CD4-positive, CD25-positive, alpha-beta regulatory T cell (primary cell): ENCODE results near the gene LRRC45. TPM values are rescaled to one million over a fixed set of nuclear protein-coding genes. Genes with fewer than 3 reads are reported as not detected.

Experiments used
- ATAC-seq, 2 donors: fragments of 150-1000 bp; cut with Tn5 transposase; one replicate each; pipeline ENCODE4 v1.10.0; 2021; ENCODE audit warnings: low read depth in 2 of 2, moderate number of reproducible peaks in 2 of 2, moderate library complexity in 1 of 2
- DNase-seq, 3 donors: peaks; one replicate each; pipeline versions ENCODE4 v3.0.0 to v3.0.0-alpha.2; 2012 to 2022; ENCODE audit warnings: mixed read lengths in 1 of 3
- H3K27ac ChIP-seq: one replicate; pipeline ENCODE4 v1.7.0; 2013; ENCODE audit warnings: mild to moderate bottlenecking, low read length; ENCODE audit not compliant: insufficient read depth, poor library complexity, severe bottlenecking
- H3K27me3 ChIP-seq: one replicate; pipeline ENCODE4 v1.7.0; 2013; ENCODE audit warnings: low read length; ENCODE audit not compliant: control insufficient read depth, insufficient read depth
- H3K36me3 ChIP-seq: one replicate; pipeline ENCODE4 v1.7.0; 2013; ENCODE audit warnings: mild to moderate bottlenecking, low read length, moderate library complexity; ENCODE audit not compliant: control insufficient read depth, insufficient read depth
- H3K4me1 ChIP-seq: 2 replicates; pipeline ENCODE4 v1.7.0; 2013; ENCODE audit warnings: mild to moderate bottlenecking, low read length; ENCODE audit not compliant: insufficient read depth, control insufficient read depth, poor library complexity, severe bottlenecking
- H3K4me3 ChIP-seq: one replicate; pipeline ENCODE4 v1.7.0; 2013; ENCODE audit warnings: low read depth, mild to moderate bottlenecking, low read length, moderate library complexity
- H3K9me3 ChIP-seq, 2 experiments: 1 replicate in 1 of 2; 2 replicates in 1 of 2; pipeline ENCODE4 v1.7.0; 2013; ENCODE audit warnings: low read length in 2 of 2, mild to moderate bottlenecking in 1 of 2, moderate library complexity in 1 of 2; ENCODE audit not compliant: control insufficient read depth in 2 of 2
- H3K27ac Mint-ChIP-seq, 3 donors: one replicate each; pipeline ENCODE4 v1.8.0; 2020 to 2022; ENCODE audit warnings: mild to moderate bottlenecking in 3 of 3, mixed read lengths in 3 of 3, moderate library complexity in 2 of 3
- H3K27me3 Mint-ChIP-seq: one replicate; pipeline ENCODE4 v1.8.0; 2022; ENCODE audit warnings: mild to moderate bottlenecking, mixed read lengths
- H3K36me3 Mint-ChIP-seq: one replicate; pipeline ENCODE4 v1.8.0; 2020; ENCODE audit warnings: mixed read lengths
- H3K4me1 Mint-ChIP-seq, 4 donors: one replicate each; pipeline ENCODE4 v1.8.0; 2020 to 2022; ENCODE audit warnings: mixed read lengths in 4 of 4, mild to moderate bottlenecking in 1 of 4
- H3K4me3 Mint-ChIP-seq, 4 donors: one replicate each; pipeline ENCODE4 v1.8.0; 2020 to 2022; ENCODE audit warnings: mild to moderate bottlenecking in 4 of 4, mixed read lengths in 4 of 4, moderate library complexity in 3 of 4
- H3K9me3 Mint-ChIP-seq, 7 donors: one replicate each; pipeline ENCODE4 v1.8.0; 2020 to 2022; ENCODE audit warnings: mixed read lengths in 7 of 7, mild to moderate bottlenecking in 3 of 7, moderate library complexity in 2 of 7
- polyA plus RNA-seq, 4 donors: library from polyadenylated mRNA; unstranded; fragments of 300-500 nt; fragmentation: Illumina TruSeq; gene quantifications; one replicate each; pipeline ENCODE4 v1.2.3, GENCODE V29; 2021
- total RNA-seq: library from RNA; stranded (reverse); gene quantifications from one replicate; pipeline ENCODE4 v1.2.3, GENCODE V29; 2022

LRRC45 gene
- total and polyA plus RNA-seq, 5 donors from 2014 or later, result 3.9 to 16.6 (median 6.0) TPM

GRCh38 chr17:82079001-82079677, 56.0 kb downstream of the LRRC45 start:
- H3K4me3 Mint-ChIP-seq, result no peak overlapping the region
- peaks cover 5% of the 10 kb centered on the region for H3K27me3 Mint-ChIP-seq
- no peaks in the 10 kb centered on the region for H3K4me1 ChIP-seq
- peaks cover 19% of the 10 kb centered on the region for H3K36me3 ChIP-seq
- H3K27ac ChIP-seq, result no peak overlapping the region
- H3K27ac Mint-ChIP-seq, result no peak overlapping the region
- no peak for ATAC-seq
- H3K36me3 Mint-ChIP-seq, result no peaks in the 10 kb centered on the region
- H3K4me1 Mint-ChIP-seq, result no peaks in the 10 kb centered on the region
- no peak for DNase-seq
- no peaks in the 10 kb centered on the region for H3K9me3 Mint-ChIP-seq
- H3K27me3 ChIP-seq, result no peaks in the 10 kb centered on the region
- H3K9me3 ChIP-seq, result no peaks in the 10 kb centered on the region
- no peak overlapping the region for H3K4me3 ChIP-seq

- no peak overlapping the region for H3K4me3 Mint-ChIP-seq
- DNase-seq (no peak), ATAC-seq (no peak)
- peaks cover 20% of the 10 kb centered on the region for H3K36me3 ChIP-seq
- H3K4me1 ChIP-seq, result no peaks in the 10 kb centered on the region
- H3K4me1 Mint-ChIP-seq, result no peaks in the 10 kb centered on the region
- no peaks in the 10 kb centered on the region for H3K27me3 Mint-ChIP-seq
- no peak overlapping the region for H3K27ac Mint-ChIP-seq
- H3K9me3 ChIP-seq, result no peaks in the 10 kb centered on the region
- H3K27ac ChIP-seq, result no peak overlapping the region
- H3K9me3 Mint-ChIP-seq, result no peaks in the 10 kb centered on the region
- no peaks in the 10 kb centered on the region for H3K36me3 Mint-ChIP-seq
- no peaks in the 10 kb centered on the region for H3K27me3 ChIP-seq
- no peak overlapping the region for H3K4me3 ChIP-seq
Measured at GRCh38 chr17:82080048-82080788, 57.1 kb downstream of the LRRC45 start.

Other genes starting within 250 kb of the LRRC45 start
- gene GCGR, start 219.2 kb upstream of the LRRC45 start, total RNA-seq, result not detected
- gene GCGR, start 219.2 kb upstream of the LRRC45 start, polyA plus RNA-seq, result not detected
- 59.9 TPM for gene MCRIP1, start 190.0 kb upstream of the LRRC45 start, total RNA-seq
- gene MCRIP1, start 190.0 kb upstream of the LRRC45 start, polyA plus RNA-seq, result 10 to 100 TPM; 58.1 to 93.2 (median 77.1) TPM
- gene PPP1R27, start 188.3 kb upstream of the LRRC45 start, total RNA-seq, result not detected
- not detected for gene PPP1R27, start 188.3 kb upstream of the LRRC45 start, polyA plus RNA-seq
- gene P4HB, start 162.8 kb upstream of the LRRC45 start, total RNA-seq, result 231 TPM
- gene P4HB, start 162.8 kb upstream of the LRRC45 start, polyA plus RNA-seq, result 100 to 1,000 TPM; 186 to 216 (median 207) TPM
- 578 TPM for gene ARHGDIA, start 152.0 kb upstream of the LRRC45 start, total RNA-seq
- gene ARHGDIA, start 152.0 kb upstream of the LRRC45 start, polyA plus RNA-seq, result 100 to 1,000 TPM in 2 of 4 donors, 10 to 100 TPM in 2; 91.4 to 141 (median 99.4) TPM
- gene ALYREF, start 131.7 kb upstream of the LRRC45 start, total RNA-seq, result 90.9 TPM
- 10 to 100 TPM; 24.8 to 57.6 (median 39.6) TPM for gene ALYREF, start 131.7 kb upstream of the LRRC45 start, polyA plus RNA-seq
- gene ANAPC11, start 131.6 kb upstream of the LRRC45 start, total RNA-seq, result 44.4 TPM
- gene ANAPC11, start 131.6 kb upstream of the LRRC45 start, polyA plus RNA-seq, result 100 to 1,000 TPM; 262 to 331 (median 290) TPM
- gene NPB, start 121.1 kb upstream of the LRRC45 start, total RNA-seq, result not detected
- under 1 TPM in 1 of 4 donors, not detected in 3; 0.10 TPM for gene NPB, start 121.1 kb upstream of the LRRC45 start, polyA plus RNA-seq
- 28.6 TPM for gene PCYT2, start 111.9 kb upstream of the LRRC45 start, total RNA-seq
- gene PCYT2, start 111.9 kb upstream of the LRRC45 start, polyA plus RNA-seq, result 10 to 100 TPM; 25.6 to 30.9 (median 26.8) TPM
- 78.1 TPM for gene SIRT7, start 105.1 kb upstream of the LRRC45 start, total RNA-seq
- 10 to 100 TPM; 35.9 to 43.8 (median 41.7) TPM for gene SIRT7, start 105.1 kb upstream of the LRRC45 start, polyA plus RNA-seq
- 14.3 TPM for gene MAFG, start 95.6 kb upstream of the LRRC45 start, total RNA-seq
- gene MAFG, start 95.6 kb upstream of the LRRC45 start, polyA plus RNA-seq, result 1 to 10 TPM; 2.2 to 3.0 (median 2.6) TPM
- gene PYCR1, start 86.0 kb upstream of the LRRC45 start, total RNA-seq, result 1.1 TPM
- 1 to 10 TPM in 2 of 4 donors, under 1 TPM in 2; 0.54 to 2.2 (median 1.1) TPM for gene PYCR1, start 86.0 kb upstream of the LRRC45 start, polyA plus RNA-seq
- not detected for gene MYADML2, start 76.1 kb upstream of the LRRC45 start, total RNA-seq
- not detected for gene MYADML2, start 76.1 kb upstream of the LRRC45 start, polyA plus RNA-seq
- not detected for gene NOTUM, start 62.1 kb upstream of the LRRC45 start, total RNA-seq
- gene NOTUM, start 62.1 kb upstream of the LRRC45 start, polyA plus RNA-seq, result under 1 TPM in 2 of 4 donors, not detected in 2; 0.09 to 0.17 TPM
- 41.4 TPM for gene ASPSCR1, start 45.7 kb upstream of the LRRC45 start, total RNA-seq
- gene ASPSCR1, start 45.7 kb upstream of the LRRC45 start, polyA plus RNA-seq, result 10 to 100 TPM; 25.2 to 29.4 (median 28.2) TPM
- gene CENPX, start 427 bp upstream of the LRRC45 start, total RNA-seq, result 31.4 TPM
- 10 to 100 TPM; 43.8 to 66.4 (median 65.0) TPM for gene CENPX, start 427 bp upstream of the LRRC45 start, polyA plus RNA-seq
- 3.6 TPM for gene RAC3, start 8.4 kb downstream of the LRRC45 start, total RNA-seq
- gene RAC3, start 8.4 kb downstream of the LRRC45 start, polyA plus RNA-seq, result under 1 TPM in 1 of 4 donors, not detected in 3; 0.26 TPM
- gene DCXR, start 14.4 kb downstream of the LRRC45 start, total RNA-seq, result 96.9 TPM
- gene DCXR, start 14.4 kb downstream of the LRRC45 start, polyA plus RNA-seq, result 100 to 1,000 TPM; 125 to 150 (median 131) TPM
- gene RFNG, start 28.5 kb downstream of the LRRC45 start, total RNA-seq, result 35.1 TPM
- 1 to 10 TPM; 3.2 to 5.6 (median 4.4) TPM for gene RFNG, start 28.5 kb downstream of the LRRC45 start, polyA plus RNA-seq
- 87.5 TPM for gene GPS1, start 28.6 kb downstream of the LRRC45 start, total RNA-seq
- gene GPS1, start 28.6 kb downstream of the LRRC45 start, polyA plus RNA-seq, result 100 to 1,000 TPM; 128 to 170 (median 162) TPM
- 128 TPM for gene DUS1L, start 42.5 kb downstream of the LRRC45 start, total RNA-seq
- gene DUS1L, start 42.5 kb downstream of the LRRC45 start, polyA plus RNA-seq, result 10 to 100 TPM; 49.3 to 91.5 (median 62.3) TPM
- gene FASN, start 74.9 kb downstream of the LRRC45 start, total RNA-seq, result 153 TPM
- gene FASN, start 74.9 kb downstream of the LRRC45 start, polyA plus RNA-seq, result under 1 TPM; 0.23 to 0.93 (median 0.59) TPM
- 76.6 TPM for gene CCDC57, start 189.5 kb downstream of the LRRC45 start, total RNA-seq
- gene CCDC57, start 189.5 kb downstream of the LRRC45 start, polyA plus RNA-seq, result 10 to 100 TPM; 27.7 to 38.9 (median 33.7) TPM
- gene SLC16A3, start 205.7 kb downstream of the LRRC45 start, total RNA-seq, result 52.5 TPM
- 1 to 10 TPM; 1.5 to 3.3 (median 2.2) TPM for gene SLC16A3, start 205.7 kb downstream of the LRRC45 start, polyA plus RNA-seq